Measurements from ENCODE around the gene OGFR.

The OGFR gene

GRCh38 chr20:62832212-62832922 lies 27.7 kb downstream of the OGFR start (continued):
- TF ChIP-seq POU6F1 (CRISPR knock-in tag; IDR thresholded peaks at IDR 0.05; ENCODE audit: borderline replicate concordance, low read depth): no peak

- TF ChIP-seq TCF4 (CRISPR knock-in tag; IDR thresholded peaks at IDR 0.05; ENCODE audit: borderline replicate concordance): no peak
- no peak for TF ChIP-seq OSR1 (CRISPR knock-in tag; IDR thresholded peaks at IDR 0.05)
- no peak for TF ChIP-seq PATZ1 (CRISPR knock-in tag; IDR thresholded peaks at IDR 0.05; ENCODE audit: borderline replicate concordance)
- no peak for TF ChIP-seq ISL1 (CRISPR knock-in tag; IDR thresholded peaks at IDR 0.05)
- TF ChIP-seq POU6F1 (CRISPR knock-in tag; IDR thresholded peaks at IDR 0.05; ENCODE audit: borderline replicate concordance, low read depth): no peak
- TF ChIP-seq RARB (CRISPR knock-in tag; IDR thresholded peaks at IDR 0.05): no peak
- no peak for TF ChIP-seq ARNTL (CRISPR knock-in tag; IDR thresholded peaks at IDR 0.05; ENCODE audit: borderline replicate concordance, low read depth)
- no peak for TF ChIP-seq ZFP30 (CRISPR knock-in tag; IDR thresholded peaks at IDR 0.05)
- no peak for TF ChIP-seq ZNF8 (CRISPR knock-in tag; IDR thresholded peaks at IDR 0.05)
- no peak for TF ChIP-seq ESRRG (CRISPR knock-in tag; IDR thresholded peaks at IDR 0.05)
- TF ChIP-seq CSDC2 (CRISPR knock-in tag; IDR thresholded peaks at IDR 0.05): no peak
- TF ChIP-seq ZC3H10 (CRISPR knock-in tag; IDR thresholded peaks at IDR 0.05): no peak
- TF ChIP-seq BACH2 (CRISPR knock-in tag; IDR thresholded peaks at IDR 0.05; ENCODE audit: borderline replicate concordance): no peak
- no peak for TF ChIP-seq TSHZ2 (CRISPR knock-in tag; IDR thresholded peaks at IDR 0.05)
- no peak for TF ChIP-seq ZFP3 (CRISPR knock-in tag; IDR thresholded peaks at IDR 0.05)
- TF ChIP-seq CSRNP3 (CRISPR knock-in tag; IDR thresholded peaks at IDR 0.05): no peak
- ATAC-seq: no peak
Measured at GRCh38 chr20:62832951-62833391, 28.3 kb downstream of the OGFR start.

- ATAC-seq: no peak
- no peak for TF ChIP-seq RARB (CRISPR knock-in tag; IDR thresholded peaks at IDR 0.05)
- no peak for TF ChIP-seq GLIS3 (CRISPR knock-in tag; IDR thresholded peaks at IDR 0.05)
- TF ChIP-seq SNAI2 (CRISPR knock-in tag; IDR thresholded peaks at IDR 0.05): no peak
- TF ChIP-seq ARNTL (CRISPR knock-in tag; IDR thresholded peaks at IDR 0.05; ENCODE audit: borderline replicate concordance, low read depth): no peak
- TF ChIP-seq ZNF565 (CRISPR knock-in tag; conservative IDR thresholded peaks at IDR 0.05; ENCODE audit: low read depth): no peak
- TF ChIP-seq TOX (CRISPR knock-in tag; IDR thresholded peaks at IDR 0.05; ENCODE audit: borderline replicate concordance): no peak
- TF ChIP-seq PATZ1 (CRISPR knock-in tag; IDR thresholded peaks at IDR 0.05; ENCODE audit: borderline replicate concordance): no peak
- TF ChIP-seq BACH2 (CRISPR knock-in tag; IDR thresholded peaks at IDR 0.05; ENCODE audit: borderline replicate concordance): no peak
- no peak for TF ChIP-seq ZFP3 (CRISPR knock-in tag; IDR thresholded peaks at IDR 0.05)
- TF ChIP-seq CSRNP3 (CRISPR knock-in tag; IDR thresholded peaks at IDR 0.05): no peak
- no peak for TF ChIP-seq ESRRG (CRISPR knock-in tag; IDR thresholded peaks at IDR 0.05)
- TF ChIP-seq CSDC2 (CRISPR knock-in tag; IDR thresholded peaks at IDR 0.05): no peak
- TF ChIP-seq ZFP30 (CRISPR knock-in tag; IDR thresholded peaks at IDR 0.05): no peak
- TF ChIP-seq POU6F1 (CRISPR knock-in tag; IDR thresholded peaks at IDR 0.05; ENCODE audit: borderline replicate concordance, low read depth): no peak
Measured at GRCh38 chr20:62834967-62835730, 30.5 kb downstream of the OGFR start.

Measured in SK-N-SH treated with all-trans-retinoic acid at 6 μM for 48 hours (cell line).